Fibroblast of skin of right biceps (primary cell): Measurements from ENCODE around the gene UVRAG.
A peak's percentile ranks its signal among the peaks of the same experiment; 100 is the strongest.
"Not testable (repeated sequence)": the region's sequence is repeated elsewhere in the genome, so short reads cannot be mapped to it uniquely, and the experiment has no call there.

ENCODE experiments used
- DNase-seq: peaks from one replicate; pipeline ENCODE4 v3.0.0-alpha.2; 2013

UVRAG gene

DNA sequence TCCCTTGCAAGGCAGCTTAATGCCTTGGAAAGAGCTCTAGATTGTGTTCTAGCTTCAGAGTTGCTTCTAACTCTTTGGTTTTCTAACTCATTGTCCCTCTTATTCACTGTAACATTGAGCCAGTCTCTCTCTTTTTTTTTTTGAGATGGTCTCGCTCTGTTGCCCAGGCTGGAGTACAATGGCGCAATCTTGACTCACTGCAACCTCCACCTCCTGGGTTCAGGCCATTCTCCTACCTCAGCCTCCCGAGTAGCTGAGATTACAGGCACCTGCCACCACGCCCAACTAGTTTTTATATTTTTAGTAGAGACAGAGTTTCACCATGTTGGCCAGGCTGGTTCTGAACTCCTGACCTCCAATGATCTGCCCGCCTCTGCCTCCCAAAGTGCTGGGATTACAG lies 266.1 kb downstream of the UVRAG start:
- not testable (repeated sequence) for DNase-seq

DNA sequence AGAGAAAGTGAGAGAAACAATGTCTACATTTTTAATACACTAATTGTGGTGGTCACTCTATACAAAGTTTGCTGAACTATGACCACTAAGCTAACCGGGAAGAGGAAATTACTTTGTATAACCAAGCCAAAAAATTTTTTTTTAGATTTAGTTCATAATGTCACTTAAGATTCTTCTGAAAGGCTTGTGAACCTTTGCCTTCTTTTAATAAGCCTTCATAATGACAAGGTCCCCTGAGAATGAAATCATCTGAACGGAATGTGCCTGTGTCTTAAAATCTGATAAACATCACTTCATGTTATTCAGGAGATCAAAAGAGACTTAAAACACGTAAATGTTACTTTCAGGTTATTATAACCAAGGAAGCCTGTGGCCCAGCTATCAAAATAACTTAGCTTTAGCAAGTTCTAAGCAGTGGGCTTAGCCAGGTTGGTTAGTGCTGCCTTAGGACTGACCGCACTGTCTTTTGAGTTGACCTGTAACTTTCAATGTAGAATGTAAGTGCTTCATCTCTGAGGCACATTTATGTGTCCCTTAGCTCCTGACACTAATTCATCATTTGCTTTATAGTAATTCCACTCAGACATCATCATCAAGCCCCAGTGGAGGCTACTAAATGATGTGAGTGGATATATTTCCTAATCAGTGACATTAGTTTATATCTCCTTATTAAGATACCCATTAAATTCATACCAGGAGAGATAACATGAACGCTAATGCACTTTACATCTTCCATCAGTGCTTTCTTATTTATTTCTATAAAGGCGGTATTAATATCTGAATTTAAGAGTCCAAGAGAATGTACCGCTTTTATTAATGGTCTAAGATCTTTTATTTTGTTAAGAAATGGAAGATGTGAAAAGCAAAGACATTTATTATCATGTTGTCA lies 268.8 kb downstream of the UVRAG start:
- peak; percentile 40 for DNase-seq

DNA sequence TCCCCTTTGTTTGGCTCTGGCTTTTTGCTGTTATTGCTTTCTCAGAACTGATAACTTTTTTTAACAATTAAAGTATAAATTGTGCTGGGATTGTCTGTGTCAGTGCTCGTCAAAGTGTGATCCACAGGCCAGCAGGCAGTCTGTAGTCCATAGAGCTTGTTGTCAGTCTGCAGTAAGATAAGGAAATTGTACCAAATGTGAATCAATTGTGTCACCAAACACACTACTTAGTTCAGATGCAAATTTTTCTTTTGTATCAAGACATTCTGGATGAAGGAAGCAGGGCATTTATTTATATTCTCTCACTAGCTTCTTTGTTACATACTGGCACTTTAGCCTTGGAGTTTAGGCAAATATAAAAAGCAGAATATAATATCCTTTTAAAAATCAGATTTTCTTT lies 270.3 kb downstream of the UVRAG start:
- DNase-seq: no peak

DNA sequence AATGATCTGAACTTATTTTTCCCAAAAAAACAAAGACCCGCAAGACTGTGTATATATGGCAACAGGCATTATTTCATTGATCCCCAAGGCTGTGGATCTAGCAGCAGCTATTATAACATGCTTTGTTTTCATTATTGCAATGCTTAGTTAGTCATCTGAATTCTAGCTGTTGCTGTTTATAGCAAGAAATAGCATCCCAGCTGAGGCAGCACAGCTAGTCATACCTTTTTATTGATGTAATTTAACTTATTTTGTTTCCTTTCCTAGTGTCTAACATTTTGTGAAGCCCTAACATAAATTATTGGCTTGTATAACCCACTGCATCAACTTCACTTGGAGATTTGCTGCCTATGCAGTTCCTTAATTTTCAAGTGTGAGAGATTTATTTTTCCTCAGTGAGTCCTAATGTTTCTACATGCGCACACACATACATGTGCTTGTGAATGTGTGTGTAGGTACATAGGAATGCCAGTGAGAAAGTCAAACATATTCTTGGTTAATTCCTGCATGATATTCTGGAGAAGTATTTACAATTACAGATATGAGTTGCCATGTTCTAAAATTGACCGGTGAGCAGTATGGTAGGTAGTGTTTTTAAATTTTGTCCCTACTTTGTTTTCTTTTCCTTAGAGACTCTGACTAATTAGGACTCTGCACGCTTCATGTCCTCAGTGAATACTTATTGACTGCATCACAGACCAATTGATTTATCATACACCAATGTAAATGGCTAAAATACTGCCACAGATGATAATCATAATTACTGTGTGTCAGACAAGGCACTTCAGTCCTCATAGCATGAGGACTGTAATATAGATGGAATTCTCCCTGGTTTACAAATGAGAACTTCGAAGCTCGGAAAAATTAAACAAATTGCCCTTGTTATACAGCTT lies 272.0 kb downstream of the UVRAG start:
- peak; percentile 59 for DNase-seq

DNA sequence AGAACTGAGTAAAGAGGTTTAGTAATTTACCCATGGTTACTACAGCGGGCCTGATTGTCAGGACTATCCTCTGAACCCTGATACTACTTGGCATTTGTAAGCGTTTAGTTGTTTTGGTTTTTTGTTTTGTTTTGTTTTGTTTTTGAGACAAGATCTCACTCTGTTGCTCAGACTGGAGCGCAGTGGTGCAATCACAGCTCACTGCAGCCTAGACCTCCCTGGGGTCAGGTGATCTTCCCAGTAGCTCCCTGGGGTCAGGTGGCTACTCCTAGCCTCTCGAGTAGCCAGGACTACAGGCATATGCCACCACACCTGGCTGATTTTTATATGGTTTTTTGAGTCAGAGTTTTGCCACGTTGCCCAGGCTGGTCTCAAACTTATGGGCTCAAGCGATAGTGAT lies 272.7 kb downstream of the UVRAG start:
- DNase-seq: no peak

DNA sequence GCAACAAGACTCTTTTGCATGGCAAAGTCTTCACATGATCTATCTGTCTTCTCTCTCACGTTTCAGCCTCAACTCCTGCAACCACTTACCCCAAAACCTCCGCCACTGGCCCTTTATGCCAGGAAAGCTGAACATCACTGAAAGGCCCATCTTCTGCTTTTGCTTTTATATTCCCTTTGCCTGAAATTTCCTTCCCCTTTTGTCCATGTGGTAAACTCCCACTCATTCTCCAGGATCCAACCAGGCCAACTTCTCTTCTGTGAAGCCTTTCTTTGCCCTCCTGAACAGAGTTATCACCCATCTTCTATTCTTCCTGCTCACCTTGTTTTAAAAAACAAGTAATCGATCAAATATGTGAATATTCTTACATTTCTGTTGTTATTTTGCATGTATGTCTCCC lies 273.5 kb downstream of the UVRAG start:
- no peak for DNase-seq

DNA sequence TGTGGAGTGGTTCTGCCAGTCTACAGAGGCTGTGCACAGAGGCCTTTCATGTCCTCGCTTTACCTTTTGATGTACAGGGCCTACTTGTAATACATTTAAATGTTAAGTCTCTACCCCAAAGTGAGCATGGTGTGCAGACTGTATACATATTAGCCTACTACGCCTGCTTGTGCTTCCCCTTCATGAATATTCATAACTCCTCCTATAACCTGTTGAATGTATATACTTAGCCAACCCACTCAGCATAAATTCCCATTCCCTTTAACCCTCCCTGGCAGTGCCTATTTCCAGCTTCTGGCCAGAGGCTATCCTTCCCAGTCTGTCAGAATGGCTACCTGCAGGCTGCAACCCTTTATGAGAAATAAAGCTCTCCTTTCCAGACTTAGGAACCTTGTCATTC lies 275.2 kb downstream of the UVRAG start:
- DNase-seq: no peak

DNA sequence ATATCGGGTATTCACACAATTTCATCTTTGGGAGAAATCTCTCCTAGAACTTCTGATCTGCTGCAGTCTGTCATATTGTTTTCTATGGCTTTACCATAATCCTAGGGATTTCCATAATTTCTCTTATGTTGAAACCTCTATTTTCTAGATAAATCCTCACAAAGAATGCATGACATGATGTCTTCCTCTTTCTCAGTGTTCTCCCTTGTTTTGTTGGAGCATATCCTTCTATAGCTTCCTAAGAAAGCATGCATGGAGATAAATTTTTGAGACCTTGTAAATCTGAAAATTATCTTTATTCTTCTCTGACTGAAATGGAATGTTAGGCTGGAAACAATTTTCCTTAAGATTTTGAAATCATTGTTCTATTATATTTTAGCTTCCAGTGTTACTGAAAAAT lies 275.8 kb downstream of the UVRAG start:
- no peak for DNase-seq

DNA sequence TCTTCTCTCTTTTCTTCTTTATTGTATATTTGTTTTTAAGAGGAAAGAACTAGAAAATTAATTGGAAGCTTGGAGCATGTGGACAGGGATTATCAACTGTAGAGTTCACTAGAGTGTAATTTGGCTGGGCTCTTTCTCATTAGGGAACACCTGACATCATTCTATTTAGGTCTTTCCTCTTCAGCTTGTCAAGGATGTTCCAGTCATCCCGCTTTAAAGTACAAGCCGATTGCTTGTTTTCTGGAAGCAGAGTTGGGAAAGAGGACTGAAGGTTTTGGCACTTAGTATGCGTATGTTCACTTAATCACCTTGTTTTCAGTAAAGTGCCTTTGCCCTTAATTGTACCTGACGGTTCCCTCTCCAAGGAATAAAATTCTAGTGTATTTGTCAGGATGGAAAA lies 279.7 kb downstream of the UVRAG start:
- no peak for DNase-seq

DNA sequence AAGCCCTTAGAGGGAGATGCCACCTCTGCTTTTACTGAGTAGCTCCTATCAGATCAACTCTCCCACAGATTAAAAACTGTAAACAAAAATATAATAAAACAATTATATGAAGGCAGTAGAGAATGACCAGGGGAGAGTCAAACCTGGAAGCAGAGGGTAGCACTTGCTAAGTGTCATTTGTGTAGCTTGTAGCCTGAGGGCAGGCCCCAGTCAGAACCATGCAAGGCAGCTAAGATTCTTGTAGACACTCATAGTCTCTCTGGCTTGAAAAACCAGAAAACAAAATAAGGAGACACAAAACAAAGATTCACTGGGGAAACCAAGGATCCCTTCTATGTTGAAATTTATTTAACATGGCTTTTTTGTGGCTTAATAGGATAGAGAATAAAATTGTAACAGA lies 280.9 kb downstream of the UVRAG start:
- no peak for DNase-seq

DNA sequence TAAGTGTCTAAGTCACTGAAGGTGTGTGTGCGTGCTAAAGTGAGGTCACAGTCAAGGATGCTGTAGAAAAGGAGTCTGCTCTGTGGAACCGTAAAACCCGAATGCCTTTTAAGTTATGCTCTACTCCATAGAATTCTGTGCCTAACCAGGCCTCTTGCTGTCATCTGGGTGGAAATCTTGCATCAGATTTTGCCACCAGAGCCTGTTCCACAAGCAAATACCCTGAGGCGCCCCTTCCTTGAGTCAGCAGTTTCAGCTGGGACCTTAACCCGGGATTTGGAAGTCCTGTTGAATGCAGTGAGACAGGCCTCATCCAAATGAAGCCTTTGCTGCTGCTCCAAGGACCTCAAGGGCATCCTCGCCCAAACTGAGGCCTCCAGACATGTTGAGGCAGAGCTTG lies 281.5 kb downstream of the UVRAG start:
- no peak for DNase-seq

DNA sequence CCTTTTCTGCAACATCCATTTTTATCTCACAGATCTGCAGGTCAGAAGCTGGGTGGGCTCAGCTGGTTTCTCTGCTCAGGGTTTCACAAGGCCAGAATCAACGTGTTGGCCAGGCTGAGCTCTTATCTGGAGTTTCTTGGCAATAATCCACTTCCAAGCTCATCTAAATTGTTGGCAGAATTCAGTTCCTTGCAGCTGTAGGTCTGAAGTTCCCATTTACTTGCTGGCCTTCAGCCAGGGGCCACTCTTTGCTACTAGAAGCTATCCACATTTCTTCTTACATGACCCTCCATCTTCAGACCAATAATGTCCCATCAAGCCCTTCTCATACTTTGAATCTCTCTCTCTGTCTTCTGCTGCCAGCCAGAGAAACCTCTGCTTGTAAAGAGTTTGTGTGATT lies 287.8 kb downstream of the UVRAG start:
- DNase-seq: no peak

DNA sequence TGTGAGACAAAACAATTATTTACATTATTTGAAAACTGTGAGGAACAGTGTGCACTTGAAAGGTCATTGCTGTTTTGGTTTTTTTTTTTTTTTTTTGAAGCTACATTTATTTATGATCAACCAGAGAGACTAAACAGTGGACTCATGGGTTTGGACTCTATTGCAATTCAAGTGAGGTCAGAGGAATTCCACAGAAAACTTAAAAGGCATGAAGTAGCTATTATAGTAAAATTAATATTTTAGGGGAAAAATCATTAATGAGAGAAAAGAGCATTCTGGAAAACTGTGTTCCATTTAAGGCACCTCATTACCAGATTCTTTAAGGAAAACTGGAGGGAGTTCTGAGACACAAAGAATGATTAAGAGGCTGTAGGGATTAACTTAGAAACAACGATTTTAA lies 288.4 kb downstream of the UVRAG start:
- no peak for DNase-seq

DNA sequence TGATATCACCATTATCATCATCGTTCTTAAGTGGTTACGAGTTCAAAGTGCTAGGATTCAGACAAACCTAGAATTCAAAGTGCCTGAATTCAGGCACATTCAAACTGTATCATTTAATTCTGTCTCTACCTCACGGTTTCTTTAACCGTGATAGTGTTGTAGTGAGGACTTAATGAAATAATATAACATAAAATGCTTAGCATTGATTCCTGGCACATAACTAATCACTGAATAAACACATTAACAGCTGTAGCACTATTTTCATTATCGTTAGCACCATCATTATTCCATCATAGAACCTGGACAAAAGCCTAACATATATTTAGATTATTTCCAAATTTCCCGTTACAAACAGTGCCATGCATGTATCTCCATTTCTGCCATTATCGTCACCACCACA lies 289.3 kb downstream of the UVRAG start:
- no peak for DNase-seq

DNA sequence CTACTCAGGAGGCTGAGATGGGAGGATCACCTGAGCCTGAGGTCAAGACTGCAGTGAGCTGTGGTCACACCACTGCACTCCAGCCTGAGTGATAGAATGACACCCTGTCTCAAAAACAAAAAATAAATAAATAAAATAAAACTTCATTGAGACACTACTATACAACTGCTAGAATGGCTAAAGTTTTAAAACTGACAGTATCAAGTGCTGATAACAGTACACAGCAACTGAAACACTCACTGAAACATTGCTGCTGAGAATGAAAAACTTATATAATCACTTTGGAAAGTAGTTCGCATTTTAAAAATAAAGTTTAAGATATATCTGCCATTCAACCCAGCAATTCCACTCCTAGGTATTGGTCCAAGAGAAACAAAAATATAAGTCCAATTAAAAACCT lies 290.6 kb downstream of the UVRAG start:
- DNase-seq: no peak

DNA sequence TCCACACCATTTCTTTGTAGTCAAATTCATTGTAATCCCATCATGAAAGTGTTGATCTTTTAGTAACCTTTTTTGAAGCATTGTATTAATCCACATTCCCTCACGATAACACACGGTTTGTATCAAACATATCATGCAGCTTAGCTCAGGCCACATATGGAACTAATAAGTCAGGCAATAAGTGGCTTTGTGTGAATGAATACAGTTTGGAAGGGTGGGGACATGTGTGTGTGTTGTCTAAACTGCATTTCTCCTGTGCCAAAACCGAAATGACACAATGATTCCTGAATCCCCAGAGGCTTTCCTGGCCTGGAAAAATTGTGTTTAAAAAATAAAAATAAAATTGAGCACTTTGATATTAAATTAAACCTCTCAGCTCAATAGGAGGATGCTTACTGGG lies 293.0 kb downstream of the UVRAG start:
- DNase-seq: peak; percentile 68

DNA sequence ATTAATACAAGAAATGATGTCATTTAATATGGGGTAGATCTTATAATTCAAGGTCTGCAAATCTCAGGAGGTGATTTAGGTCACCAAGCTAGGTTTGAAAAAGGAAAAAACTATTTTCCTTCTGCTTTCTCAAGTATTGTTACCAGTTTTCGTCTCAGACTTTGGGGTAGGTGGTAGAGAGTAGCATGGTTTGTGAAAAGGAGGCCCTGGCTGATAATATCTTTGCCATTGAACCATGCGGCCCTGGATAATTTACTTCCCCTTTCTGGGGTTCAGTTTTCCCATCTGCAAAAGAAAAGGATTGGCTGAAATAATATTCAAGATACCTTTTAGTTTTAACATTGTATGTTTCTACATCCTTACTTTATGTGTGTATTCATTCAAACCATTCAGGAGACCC lies 299.2 kb downstream of the UVRAG start:
- DNase-seq: no peak

DNA sequence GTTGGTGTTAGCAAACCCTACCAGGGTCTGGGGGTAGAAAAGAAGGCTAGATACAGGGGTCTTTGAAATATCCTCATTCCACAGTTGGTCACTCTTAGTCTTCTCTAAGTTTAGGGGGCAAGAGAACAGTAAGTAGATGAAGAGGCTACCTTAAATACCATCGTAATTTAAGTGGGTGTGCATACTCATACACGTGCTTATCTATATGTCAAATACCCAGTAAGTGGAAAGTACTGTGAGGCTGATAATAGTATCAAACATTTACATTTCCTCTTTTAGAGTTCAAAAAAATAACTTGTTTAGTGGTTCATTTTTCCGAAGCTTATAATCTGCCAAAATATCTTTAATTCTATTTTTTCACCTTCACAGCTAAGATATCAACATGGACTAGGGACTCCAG lies 300.5 kb downstream of the UVRAG start:
- DNase-seq: no peak

DNA sequence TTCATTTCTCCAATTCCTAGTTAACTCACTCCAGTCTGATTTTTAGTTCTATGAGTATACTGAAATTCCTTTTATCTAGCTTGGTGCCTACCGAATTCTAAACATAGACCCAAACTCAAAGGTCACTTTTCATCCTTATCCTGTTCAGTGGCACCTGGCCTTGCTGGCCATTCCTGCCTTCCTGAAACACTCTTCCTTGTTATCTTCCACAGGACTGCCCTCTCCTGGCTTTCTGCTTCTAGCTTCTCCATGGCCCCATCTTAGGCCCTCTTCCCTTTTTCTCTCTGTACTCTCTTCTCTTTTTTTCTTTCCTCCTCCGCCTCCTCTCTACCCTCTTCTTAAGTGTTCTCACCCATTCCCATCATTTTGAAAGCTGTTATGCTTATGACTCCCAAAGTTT lies 304.0 kb downstream of the UVRAG start:
- no peak for DNase-seq

DNA sequence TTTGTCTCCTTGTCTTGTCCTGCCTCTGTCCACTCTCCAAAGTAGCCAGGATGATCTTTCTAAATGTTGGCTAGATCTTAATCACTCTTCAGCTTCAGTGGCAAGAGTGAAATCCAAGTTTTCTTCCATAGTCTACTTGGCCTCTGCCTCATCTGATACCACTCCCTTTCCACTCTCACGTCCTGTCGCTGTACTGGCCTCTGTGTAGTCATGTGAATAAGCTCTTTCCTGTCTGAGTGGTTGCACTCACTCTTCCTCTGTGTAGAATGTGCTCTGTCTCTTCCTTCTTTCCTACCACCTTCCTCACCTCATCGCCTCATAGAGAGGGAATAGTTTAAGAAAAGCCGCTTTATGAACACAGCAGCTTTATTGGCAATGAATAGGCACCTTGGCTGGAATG lies 304.8 kb downstream of the UVRAG start:
- no peak for DNase-seq

DNA sequence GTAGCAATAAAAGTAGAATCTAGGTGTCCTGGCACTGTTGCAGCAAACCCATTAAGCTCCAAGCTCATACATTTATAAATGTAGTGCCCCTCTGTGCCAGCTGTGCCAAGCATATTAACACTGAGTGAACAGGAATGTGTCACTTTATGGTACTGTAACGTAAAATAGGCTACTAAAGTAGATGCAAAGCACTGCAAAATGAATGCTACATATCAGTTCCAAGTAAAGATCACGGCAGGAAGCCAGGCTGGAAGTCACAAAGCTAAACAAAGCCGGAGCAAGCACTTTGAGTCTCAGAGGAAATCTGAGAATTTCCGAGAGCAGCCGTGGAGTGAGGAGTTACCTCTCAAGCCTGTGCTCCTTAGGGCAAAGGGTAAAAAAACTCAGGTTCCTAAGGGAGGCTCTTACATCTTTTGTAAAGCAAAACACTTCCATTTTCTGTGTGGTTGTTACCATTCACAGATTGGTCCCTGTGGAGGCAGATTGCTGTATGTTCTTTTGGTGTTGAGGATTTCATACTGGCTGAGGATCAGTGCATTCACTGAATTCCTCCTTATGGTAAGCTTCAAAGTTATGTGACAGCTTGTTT lies 305.6 kb downstream of the UVRAG start:
- DNase-seq: no peak

DNA sequence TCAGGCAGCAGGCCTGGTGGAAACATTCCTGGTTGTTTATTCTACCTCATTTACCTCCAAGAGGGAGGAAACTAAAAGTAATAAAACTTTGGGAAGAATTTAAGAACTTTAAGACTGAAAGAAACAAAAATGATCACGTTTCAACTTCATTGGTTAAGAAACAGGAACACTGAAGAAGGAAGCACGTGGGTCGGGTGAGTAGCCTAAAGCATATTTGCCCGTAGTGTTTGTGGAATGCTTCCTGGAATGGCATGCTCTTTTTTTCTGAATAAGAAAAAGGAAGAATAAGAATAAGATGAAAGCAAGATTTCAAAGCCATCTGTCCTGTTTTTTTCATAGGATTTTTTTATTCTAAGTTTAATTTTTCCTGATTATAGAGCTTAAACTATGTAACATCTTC lies 308.2 kb downstream of the UVRAG start:
- DNase-seq: no peak

DNA sequence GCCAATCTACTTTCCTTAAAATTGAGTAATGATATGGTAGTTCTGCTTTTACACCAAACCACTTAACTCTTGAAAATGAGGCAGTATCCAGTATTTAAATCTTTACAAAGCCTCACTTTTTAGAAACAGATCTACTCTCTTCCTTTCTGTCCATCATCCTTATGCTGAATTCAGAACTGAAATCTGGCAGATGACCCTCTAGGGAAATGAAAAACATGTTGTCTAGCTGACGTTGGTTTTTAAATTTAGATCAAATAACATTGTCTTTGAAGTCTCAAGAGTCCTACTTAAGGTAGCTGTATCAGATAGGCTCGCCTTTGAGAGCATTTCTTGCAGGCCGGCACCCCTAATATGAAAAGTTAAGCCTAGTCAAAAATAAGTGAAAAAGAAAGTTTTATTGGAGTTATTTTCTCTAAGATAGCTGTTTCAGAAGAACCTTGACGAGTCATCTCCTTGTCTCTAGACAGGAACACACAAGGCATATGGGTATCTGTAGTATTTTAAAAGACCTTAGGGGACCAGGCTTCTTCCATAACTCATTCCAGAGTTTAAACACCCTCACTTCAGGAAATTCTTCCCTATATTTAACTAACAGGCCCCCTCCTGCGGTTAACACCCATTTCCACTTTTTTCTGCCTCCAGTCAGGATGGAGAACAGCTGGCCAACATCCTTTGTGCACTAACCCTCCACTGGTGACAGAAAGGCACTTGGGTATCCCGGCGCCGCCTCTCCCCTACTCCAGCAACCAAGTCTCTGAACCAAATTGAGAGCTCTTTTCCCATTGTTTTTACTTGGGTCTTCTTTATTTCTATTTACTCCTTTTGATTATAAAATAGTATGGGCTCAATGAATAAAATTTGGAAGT lies 310.1 kb downstream of the UVRAG start:
- peak; percentile 9 for DNase-seq
